Stimulated activated CD4-positive, alpha-beta T cell treated with anti-CD3 and anti-CD28 coated beads, Interleukin-12 subunit alpha, Interleukin-12 subunit beta, amount 100 ng/mL, for 4 hours (primary cell): Measurements from ENCODE around the gene AOPEP.

ENCODE experiments used
- DNase-seq: peaks from one replicate; pipeline ENCODE4 v3.0.0-alpha.2; 2020

AOPEP gene

DNA sequence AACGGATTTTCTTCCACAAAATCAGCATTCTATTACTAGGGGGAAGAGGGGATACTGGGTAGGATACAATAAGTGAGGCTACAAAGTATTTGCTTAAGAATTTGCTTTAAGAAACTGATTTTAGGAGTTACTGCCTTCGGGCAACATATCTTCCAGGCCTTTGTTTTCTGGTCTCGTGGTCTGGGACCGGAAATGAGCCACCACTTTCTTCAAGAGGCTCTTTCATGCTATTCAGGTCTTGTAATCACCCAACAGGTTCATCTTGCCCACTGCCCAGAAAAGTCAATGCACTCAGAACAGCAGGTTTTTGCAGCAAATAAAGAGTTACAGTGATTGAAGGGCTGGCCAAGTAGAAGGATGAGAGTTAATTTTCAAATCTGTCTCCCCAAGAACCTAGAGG is 6.6 kb upstream of the AOPEP start:
- no peak for DNase-seq

DNA sequence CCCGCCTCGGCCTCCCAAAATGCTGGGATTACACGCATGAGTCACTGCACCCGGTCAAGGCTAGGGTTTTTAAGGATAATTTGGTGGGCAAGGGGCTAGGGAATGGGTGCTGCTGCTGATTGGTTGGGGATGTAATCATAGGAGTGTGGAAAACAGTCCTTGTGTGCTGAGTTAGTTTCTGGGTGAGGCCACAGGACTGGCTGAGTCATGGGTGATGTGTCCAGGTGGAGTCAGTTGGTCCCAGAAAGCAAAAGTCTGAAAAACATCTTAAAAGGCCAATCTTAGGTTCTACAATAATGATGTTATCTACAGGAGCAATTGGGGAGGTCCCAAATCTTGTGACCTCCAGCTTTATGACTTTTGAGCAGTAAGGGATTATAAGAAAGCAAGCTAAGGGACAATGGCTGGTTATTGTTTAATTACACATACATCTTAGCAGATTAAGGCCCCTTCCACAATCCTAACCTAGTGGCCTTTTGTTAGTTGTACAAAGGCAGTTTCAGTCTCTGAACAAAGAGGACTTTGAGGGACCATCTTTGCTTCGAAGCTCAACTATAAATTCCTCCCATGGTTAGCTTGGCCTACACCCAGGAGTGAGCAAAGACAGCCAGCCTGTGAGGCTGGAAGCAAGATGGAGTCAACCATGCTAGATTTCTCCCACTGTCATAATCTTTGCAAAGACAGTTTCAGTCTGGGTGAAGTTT is 5.5 kb upstream of the AOPEP start:
- no peak for DNase-seq

DNA sequence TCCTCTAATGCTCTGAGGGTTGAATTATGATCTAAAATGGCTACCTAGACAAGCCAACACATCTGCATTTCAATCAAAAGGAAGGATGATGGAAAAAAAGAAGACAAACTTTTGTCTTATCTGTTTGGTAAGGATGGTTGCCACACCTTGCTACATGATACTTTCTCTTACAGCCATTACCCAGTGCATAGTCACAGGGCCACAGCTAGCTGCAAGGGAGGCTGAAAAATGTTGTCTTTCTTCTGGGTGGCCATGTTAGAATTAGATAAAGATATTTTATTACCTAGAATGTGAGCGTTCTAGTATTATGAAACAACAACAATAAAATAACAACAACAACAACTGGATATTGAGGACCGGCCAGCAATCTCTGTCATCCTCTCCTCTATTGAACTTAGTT is 4.7 kb upstream of the AOPEP start:
- DNase-seq, result no peak

DNA sequence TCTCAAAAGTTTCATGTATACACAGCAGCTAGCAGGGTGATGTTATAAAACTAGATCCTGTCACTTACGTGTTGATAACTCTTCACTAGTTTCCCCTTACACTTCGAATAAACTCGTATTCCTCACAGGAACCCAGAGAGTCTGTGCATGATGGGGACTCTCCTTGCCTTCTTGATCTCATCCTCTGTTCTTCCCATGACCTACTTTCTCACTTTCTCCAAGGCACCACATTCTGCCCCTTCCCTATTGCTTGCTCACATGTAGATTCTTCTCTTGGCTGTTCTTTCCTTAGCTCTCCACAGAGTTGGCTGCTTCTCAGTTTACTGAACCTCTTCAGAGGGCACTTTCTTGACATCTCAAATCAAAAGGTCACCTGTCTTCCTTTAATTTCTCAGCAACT is 1.2 kb upstream of the AOPEP start:
- DNase-seq, result no peak

DNA sequence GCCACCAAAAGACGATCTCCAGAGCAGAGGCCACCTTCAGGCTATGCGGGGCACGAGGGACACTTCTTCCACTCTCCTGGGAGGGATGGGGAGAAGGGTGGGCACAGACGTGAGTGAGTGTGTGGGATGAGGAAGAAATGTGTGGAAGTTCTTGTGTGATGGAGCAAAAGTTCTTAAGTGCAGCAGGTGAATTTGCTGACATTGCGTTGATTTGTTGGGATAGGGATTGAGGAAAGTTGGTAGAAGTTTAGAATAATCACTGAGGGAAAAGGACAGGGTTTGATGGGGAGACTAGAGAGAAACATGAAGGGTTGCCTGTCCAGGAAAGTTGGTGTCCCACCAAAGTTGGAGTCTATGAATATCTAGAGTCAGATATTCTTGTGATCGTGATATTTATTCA is 2.2 kb downstream of the AOPEP start:
- no peak for DNase-seq

DNA sequence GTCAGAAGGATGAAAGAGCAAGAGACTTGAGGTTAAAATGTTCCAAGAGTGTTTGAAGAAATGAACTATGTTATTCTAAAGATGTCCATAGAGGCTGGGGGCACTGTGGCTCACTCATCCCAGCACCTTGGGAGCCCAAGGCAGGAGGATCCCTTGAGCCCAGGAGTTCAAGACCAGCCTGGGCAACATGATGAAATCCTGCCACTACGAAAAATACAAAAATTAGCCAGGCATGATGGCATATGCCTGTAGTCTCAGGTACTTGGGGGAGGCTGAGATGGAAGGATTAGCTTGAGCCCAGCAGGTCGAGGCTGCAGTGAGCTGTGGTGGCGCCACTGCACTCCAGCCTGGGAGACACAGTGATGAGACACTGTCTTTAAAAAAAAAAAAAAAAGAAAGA is 2.7 kb downstream of the AOPEP start:
- DNase-seq, result no peak

DNA sequence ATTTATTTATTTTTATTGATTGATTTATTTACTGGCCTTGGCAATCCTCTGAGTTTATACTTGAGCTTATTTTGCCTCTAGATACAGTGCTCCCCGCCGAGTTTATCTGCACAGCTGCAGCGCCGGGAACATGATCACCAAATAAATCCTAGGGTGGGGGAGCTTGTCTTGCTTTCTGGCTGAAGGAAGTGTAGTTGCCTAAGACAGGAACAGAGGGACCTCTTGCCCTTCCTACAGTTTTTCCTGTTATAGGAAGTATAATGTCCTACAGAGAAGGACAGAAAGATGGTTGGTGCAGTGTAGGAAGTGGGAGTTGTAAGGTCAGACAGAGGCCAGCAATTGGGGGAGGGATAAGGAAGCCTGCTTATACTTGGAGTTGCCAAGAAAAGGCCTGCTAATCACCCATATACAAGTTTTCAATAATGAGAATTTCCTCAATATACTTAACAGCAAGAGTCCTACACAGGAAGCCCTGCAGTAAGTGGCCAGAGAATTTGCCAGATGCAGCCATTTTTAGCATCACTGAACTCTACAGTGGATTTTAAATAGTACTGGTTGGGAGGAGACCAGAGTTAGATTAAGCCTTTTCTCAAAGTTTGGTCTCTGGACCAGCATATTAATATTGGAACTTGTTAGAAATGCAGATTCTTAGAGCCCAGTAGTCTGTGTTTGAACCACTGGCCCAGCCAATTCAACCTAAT is 7.7 kb downstream of the AOPEP start:
- DNase-seq, result no peak

DNA sequence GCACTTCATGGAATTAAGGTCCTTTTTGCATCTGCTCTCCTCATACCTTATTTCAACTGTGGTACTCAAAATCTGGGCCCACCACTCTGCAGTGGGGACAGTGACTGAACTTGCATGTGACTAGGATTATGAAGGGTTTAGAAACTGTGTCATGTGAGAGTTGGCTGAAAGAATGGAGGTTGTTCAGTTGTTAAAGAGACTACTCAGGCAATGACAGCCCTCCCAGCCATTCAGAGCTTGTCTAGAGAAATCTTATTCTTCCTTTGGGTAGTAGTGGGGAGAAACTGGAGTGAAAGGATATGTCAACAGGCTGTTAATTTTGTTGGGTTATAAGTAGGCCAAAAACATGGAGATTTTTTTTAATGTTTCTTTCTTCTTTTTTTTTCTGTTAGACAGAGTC is 10.3 kb downstream of the AOPEP start:
- no peak for DNase-seq

DNA sequence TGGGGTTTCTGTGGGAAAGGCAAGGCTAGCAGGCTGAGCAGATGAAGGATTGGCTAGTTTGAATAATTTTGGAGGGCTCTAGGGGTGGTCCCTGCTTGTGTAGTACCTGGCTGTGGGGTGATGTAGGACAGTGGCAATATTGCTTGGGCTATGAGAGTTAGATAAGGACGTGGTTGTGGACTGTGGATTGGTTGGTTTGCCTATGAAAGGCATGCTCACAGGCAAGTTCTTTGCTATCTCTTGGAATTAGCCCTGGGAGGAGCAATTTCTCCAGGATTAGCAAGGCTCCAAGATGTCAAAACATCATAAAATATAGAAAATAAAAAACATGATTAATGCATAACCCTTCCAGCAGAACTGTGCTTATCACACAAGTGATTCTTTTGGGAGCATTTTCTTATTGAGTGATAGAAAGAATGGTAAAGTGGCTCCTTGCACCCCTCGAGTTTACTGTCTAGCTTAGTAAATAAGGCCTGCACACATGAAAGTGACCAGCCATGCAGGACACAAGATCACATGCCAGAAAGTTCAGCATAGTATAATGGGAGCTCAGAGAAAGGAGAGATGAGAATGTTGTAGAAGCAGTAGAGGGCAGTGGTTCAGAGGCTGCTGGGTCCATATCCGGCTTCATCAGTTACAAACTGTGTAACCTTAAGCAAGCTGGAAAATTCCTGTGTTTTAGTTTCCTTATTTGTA is 13.8 kb downstream of the AOPEP start:
- DNase-seq, result no peak

DNA sequence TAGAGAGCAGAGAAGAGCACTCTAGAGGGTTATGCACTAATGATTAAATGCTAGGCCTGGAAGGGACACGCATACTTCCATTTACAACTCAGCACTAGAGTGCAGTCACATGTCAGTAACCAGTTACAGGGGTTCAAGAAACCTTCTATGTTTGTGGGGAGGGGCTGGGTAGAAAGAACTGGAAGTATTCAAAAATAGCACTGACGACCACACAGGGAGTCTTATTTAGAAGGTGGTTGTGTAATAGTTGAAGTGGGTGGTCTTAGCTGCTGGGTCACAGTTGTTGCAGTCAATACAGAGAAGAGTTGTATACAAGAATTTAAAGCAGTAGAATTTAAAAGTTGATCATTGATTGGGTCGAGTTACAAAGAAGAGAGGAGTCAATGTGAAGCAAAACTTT is 15.4 kb downstream of the AOPEP start:
- DNase-seq, result no peak

DNA sequence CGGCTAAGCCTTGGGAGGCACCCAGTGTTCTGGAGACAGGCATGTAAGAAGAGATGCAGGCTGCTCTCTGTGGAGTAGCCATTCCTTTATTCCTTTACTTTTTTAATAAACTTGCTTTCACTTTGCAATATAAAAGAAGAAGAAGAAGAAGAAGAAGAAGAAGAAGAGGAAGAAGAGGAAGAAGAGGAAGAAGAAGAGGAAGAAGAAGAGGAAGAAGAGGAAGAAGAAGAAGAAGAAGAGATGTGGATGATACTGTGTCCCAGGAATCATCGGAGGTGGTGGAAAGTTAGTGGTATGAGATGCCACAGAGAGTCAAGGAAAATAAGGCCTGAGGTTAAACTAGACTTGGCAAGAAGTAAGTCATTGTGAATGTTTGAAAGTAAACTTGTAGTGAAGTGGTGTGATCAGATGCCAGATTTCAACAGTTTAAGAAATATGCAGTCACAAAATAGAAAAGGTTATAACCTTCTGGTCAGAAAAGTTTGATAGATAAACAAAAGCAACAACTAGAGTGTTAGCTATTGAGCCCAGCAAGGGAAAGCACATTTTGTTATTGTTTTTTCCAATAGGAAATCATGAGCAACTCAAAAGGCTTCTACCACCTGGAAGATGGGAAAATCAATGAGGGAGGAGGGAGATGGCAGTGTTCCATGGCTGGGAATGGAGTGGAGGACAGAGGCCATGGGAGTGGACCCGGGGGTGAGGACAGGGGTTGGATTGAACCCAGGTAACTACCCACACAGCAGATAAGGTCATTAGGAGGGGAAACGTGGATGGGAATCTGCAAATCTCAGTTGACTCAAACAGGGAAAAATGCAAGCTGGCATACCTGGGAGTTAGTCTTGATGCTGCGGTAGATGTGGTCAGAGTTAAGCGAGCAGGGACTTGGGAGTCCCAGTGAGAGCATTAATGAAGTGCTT is 16.8 kb downstream of the AOPEP start:
- no peak for DNase-seq

DNA sequence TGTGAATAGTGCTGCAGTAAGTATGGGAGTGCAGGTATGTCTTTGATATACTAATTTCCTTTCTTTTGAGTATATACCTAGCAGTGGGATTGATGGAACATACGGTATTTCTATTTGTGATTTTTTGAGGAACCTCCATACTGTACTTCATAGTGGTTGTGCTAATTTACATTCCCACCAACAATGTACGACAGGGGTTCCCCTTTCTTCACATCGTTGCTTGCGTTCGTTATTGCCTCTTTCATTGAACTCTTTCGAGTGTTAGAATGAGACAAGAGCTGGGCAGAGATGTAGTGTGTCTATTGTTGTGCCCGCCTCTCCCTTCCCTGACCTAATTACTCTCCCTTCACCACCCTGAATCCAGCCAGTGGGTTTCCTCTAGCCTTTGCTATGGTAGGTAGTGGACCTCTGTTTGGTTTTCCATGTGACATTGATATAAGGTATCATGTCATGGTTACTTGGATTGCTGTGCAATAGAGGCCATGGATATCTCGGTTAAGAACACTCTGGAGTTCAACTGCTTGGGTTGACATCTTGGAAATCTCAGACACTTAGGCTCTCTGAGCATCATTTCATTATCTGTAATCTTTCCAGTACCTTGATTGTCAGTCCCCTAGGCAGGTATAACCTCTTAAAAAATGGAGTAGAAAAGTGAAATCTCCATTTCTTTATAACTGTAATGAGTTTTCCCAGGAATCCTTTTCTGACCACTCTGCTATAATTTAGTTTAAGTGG is 19.5 kb downstream of the AOPEP start:
- DNase-seq, result no peak

DNA sequence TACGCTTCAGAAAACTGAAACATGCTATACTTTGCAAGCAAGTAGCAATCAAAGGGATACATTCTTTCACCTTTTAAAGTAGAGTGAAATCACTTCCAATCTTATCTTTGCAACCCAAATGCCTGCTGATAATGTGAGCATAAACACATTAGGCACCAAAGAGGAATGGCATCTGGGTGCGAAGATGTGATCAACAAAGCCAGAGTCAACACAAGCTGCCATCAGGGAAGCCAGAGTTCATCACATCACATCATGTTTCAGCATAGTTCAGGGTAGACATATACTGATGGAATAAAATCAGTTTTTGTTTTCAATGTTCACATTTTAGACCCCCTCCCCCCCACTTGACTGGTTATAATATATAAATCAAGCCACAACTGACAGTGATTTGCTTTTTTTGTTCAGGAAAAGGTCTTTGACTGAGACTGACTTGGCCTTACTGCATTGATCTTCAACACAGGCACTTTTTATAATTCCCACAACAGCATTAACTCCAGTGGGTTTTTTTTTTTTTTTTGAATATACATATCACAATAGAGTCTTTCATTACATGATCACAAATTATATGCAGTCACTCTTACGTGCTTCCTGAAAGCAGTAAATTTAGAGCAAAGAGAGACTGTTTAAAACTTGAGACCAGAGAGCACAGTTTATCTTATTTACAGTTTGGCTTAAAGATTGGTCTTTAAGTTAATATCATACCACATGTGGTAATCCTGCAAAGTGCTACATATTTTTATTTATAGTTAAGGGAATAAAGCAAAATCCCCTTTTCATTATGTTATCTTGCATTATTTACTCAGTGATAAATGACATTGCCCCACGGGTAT is 20.3 kb downstream of the AOPEP start:
- no peak for DNase-seq

DNA sequence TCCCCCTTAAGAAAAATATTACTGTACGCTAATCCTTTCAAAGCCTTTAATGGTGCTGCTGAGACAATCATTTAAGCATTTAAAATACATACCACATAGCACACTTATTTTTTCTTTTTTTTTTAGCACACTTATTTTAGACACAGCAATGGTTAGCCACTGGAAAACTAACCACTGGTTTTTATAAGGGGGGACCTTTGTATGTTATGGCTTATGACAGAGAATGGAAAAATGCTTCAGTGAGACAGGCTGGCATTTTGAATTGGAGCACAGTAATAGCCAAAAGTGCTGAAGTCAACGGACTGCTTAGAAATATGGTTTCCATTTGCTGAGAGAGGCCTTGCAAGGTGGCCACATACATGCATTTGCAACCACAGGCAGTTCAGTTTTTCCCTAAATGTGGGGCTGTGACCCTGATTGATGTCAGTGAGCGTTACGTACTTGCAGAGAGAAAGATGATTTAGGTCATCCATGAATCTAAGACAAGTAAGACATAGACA is 28.5 kb downstream of the AOPEP start:
- DNase-seq, result no peak

DNA sequence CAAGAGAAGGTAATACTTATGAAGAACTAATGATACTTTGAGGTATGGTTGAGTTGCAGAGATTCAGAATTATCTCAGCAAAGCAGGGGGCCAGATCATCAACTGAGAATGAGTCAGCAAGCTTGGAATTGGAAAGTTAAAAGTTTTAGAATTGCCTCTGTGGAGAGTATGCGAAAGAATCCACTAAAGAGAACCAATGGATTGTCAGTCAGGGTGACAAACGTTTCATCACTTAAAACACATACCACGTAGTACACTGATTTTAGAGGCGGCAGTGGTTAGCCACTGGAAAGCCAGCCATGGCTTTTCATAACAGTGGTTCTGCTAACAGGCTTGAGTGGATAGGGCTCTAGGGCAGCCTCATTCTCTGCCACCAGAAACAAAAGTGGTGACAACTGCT is 30.7 kb downstream of the AOPEP start:
- DNase-seq, result no peak

DNA sequence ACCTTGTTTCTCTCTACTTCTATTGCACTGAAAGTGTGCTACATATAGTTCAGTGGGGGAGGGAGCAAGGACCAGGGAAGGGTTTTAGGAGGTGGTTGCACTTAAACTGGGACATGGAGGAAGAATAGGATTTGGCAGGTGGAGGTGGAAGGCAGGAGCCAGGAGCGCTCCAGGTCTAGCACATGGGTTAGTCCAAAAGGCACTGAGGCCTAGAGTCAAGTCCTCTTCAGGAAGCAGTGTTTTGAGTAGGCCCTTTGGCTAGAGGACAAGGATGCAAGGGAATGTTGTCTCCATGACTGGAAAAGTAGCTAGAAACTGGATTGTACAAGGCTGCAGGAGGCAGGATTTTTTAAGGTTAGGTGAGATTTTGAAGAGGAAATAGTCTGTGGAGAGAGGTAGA is 31.5 kb downstream of the AOPEP start:
- no peak for DNase-seq

DNA sequence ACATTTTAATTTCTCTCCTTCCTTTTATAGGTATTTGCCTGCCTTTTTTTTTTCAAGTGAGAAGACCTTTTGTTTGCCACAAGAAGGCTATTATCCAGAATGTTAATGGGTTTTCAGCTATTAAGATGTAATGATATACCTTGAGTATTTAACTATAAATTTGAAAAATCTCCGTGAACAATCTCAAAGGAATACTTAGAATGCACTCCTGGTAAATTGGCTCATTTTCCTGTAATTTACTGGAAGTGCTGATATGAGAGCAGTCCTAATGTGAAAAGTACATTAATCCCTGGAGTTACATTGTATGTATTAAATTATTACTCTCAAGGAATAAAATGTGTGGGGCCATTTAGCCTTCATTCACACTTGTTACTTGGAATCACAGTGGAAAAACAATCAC is 32.4 kb downstream of the AOPEP start:
- DNase-seq, result no peak

DNA sequence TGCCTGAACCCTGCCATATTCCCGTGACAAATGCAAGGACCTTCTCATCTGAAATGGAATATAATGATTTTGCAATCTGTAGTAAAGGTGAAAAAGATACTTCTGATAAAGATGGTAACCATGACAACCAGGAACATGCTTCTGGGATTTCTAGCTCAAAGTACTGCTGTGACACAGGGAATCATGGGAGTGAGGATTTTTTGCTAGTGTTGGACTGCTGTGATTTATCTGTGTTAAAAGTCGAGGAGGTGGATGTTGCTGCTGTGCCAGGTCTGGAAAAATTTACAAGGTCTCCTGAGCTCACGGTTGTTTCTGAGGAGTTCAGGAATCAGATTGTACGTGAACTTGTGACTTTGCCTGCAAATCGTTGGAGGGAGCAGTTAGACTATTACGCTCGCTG is 33.5 kb downstream of the AOPEP start:
- no peak for DNase-seq

DNA sequence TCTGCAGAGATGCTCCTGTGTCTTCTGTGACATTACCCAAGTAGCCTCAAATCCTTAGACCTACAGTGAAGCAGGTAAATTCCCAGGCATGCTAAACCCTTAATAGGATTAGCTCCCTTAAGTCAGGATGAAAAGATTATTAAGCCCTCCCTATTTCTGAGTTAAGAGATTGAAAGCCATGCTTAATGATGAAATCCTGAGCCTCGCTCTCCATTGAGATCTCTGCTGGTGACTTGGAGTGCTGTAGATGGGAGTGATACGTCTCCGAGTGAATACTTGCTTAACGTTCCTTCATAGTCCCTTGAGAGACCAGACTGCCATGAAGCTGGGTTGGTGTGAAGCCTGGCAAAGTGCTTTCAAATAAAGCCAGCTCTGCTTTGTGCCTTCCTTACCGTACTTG is 34.2 kb downstream of the AOPEP start:
- no peak for DNase-seq

DNA sequence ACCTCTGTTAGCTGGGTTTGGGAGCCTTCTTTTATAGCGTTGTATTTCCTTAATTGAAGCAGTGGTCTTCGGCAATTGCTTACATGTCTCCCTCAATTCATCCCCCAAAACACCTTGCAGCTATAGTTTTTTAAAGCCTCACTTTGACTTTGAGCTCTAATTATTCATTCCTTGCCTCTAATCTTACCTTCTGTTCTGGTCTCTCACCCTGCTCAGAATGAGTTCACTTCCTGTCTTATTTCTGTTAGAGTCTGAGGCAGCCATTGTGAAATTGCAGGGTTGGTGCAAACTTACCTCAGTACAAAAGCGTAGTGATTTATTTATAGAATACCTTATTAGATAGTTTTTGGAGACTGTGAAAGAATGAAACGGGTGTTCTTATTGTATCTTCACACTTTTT is 35.0 kb downstream of the AOPEP start:
- DNase-seq, result no peak

DNA sequence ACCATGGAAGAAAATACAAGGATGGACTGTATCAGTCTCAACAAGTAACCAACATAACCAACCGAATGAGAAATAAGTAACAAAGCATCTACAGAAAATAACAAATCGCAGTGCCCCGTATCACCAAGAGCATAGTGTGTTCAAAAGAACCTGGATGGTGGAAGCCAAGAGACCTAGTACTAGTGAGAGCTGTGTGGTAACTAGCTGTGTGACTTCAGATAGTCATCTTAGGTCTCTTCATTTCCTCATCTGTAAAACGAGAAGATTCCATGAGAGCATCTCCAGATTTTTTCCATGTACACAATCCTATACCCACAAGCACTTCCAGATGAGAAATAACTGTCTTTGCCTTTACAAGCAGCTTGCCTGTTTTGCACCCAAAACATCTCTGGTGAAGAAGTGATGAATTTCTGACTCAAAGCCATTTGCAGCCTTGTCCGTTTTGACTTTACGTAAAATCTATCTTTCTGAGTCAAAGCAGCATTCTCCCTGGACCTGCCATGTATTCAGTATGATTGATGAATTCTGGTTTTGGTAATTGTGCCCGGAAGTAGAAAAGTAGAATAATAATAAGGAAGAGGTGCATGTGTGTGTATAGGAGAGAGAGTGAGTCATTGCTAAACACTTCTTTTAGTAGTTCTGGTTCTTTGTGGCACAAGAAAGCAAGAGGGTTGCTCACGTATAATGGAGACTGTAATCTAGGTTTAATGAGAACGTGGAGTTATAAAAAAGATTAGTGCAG is 41.0 kb downstream of the AOPEP start:
- DNase-seq, result no peak
